Measurements from ENCODE around the gene PCK1. TPM values are rescaled to one million over a fixed set of nuclear protein-coding genes. Genes with fewer than 3 reads are reported as not detected.

PCK1 gene
- total and polyA plus RNA-seq, 4 donors: 8.9 to 532 (median 314) TPM

DNA sequence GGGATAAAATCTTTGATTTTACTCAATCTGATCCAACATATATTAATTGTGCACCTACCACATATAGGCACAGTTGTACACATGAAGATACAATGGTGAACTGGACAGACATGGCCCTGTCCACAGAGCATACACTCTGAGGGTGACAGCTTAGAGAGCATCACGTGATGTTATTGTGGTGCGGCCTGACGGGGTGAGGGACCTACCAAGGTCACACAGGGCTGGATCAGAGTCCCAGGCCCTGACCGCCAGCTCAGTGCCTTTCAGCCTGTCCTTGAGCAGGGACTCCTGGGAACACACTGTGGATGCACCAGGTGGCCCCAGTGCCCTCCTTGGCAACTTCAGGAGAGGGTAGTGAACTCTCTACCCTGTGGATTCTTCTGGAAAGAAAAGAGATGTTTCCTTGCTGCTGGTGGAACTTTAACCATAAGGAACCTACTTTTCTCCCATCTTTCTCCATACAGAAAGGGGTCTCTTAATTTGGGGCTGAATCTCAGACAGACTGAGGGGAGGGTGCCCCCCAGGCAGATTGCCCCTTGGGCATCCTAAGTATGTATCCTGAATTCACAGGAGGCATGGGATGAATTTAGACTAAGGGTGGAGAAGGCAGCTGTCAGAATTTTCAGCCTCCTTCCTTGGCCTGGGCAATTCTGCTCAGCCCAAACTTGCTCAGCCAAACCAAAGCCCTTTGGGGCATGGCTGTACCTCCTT is 26.5 kb downstream of the PCK1 start:
- H3K9me3 ChIP-seq (ENCODE audit: control insufficient read depth in 4 of 4, low read length in 3 of 4): no peaks in the 10 kb centered on the region

More for the DNA sequence above, 26.5 kb downstream of the PCK1 start:
- TF ChIP-seq REST (IDR thresholded peaks at IDR 0.05) (peak; percentile 55), FOXA2 (IDR thresholded peaks at IDR 0.05) (peak; percentile 77), SP1 (IDR thresholded peaks at IDR 0.05) (peak; percentile 98), FOXA1 (IDR thresholded peaks at IDR 0.05) (peak; percentile 93), RAD21 (IDR thresholded peaks at IDR 0.05) (peak; percentile 47 to 58), HNF4G (IDR thresholded peaks at IDR 0.05) (peak; percentile 88), EGR1 (IDR thresholded peaks at IDR 0.05; ENCODE audit: low read depth in 2 of 2) (peak in 1 of 2 donors; percentile 80), RXRA (IDR thresholded peaks at IDR 0.05) (peak; percentile 100), HNF4A (conservative IDR thresholded peaks at IDR 0.05) (peak; percentile 97 to 99), TAF1 (conservative IDR thresholded peaks at IDR 0.05) (no peak), JUND (IDR thresholded peaks at IDR 0.05) (peak; percentile 71 to 88), GABPA (IDR thresholded peaks at IDR 0.05 in 1 of 2, conservative IDR thresholded peaks at IDR 0.05 in 1 of 2) (peak in 1 of 2 donors; percentile 35), YY1 (IDR thresholded peaks at IDR 0.05) (peak; percentile 69), ATF3 (IDR thresholded peaks at IDR 0.05) (no peak), NR2F2 (IDR thresholded peaks at IDR 0.05) (peak; percentile 88)
- TF ChIP-seq, protein P1, sequence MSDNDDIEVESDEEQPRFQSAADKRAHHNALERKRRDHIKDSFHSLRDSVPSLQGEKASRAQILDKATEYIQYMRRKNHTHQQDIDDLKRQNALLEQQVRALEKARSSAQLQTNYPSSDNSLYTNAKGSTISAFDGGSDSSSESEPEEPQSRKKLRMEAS (IDR thresholded peaks at IDR 0.05): peak; percentile 93
- TF ChIP-seq, protein P2, sequence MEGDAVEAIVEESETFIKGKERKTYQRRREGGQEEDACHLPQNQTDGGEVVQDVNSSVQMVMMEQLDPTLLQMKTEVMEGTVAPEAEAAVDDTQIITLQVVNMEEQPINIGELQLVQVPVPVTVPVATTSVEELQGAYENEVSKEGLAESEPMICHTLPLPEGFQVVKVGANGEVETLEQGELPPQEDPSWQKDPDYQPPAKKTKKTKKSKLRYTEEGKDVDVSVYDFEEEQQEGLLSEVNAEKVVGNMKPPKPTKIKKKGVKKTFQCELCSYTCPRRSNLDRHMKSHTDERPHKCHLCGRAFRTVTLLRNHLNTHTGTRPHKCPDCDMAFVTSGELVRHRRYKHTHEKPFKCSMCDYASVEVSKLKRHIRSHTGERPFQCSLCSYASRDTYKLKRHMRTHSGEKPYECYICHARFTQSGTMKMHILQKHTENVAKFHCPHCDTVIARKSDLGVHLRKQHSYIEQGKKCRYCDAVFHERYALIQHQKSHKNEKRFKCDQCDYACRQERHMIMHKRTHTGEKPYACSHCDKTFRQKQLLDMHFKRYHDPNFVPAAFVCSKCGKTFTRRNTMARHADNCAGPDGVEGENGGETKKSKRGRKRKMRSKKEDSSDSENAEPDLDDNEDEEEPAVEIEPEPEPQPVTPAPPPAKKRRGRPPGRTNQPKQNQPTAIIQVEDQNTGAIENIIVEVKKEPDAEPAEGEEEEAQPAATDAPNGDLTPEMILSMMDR (IDR thresholded peaks at IDR 0.05; ENCODE audit: low read depth, low read length, missing input control): no peak
- TF ChIP-seq, protein P3, sequence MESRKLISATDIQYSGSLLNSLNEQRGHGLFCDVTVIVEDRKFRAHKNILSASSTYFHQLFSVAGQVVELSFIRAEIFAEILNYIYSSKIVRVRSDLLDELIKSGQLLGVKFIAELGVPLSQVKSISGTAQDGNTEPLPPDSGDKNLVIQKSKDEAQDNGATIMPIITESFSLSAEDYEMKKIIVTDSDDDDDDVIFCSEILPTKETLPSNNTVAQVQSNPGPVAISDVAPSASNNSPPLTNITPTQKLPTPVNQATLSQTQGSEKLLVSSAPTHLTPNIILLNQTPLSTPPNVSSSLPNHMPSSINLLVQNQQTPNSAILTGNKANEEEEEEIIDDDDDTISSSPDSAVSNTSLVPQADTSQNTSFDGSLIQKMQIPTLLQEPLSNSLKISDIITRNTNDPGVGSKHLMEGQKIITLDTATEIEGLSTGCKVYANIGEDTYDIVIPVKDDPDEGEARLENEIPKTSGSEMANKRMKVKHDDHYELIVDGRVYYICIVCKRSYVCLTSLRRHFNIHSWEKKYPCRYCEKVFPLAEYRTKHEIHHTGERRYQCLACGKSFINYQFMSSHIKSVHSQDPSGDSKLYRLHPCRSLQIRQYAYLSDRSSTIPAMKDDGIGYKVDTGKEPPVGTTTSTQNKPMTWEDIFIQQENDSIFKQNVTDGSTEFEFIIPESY (IDR thresholded peaks at IDR 0.05): peak; percentile 89
- Histone ChIP-seq H3K36me3 (ENCODE audit: control insufficient read depth in 4 of 4, insufficient read depth in 3 of 4, low read depth in 1 of 4, low read length in 3 of 4) (no peaks in the 10 kb centered on the region), H3K4me3 (ENCODE audit: low read depth in 1 of 3, low read length in 3 of 3) (no peak overlapping the region), H3K4me1 (ENCODE audit: control insufficient read depth in 4 of 4, insufficient read depth in 4 of 4, low read length in 3 of 4) (peaks cover 25 to 63% (median 43%) of the 10 kb centered on the region in 4 donors), H3K27ac (ENCODE audit: low read depth in 1 of 2, low read length in 2 of 2) (peak overlapping the region; percentile 72 to 79), H3K9ac (ENCODE audit: low read depth in 1 of 2, low read length in 2 of 2) (peak overlapping the region in 1 of 2 donors; percentile 23), H3K27me3 (ENCODE audit: control insufficient read depth in 4 of 4, insufficient read depth in 4 of 4, low read length in 3 of 4) (no peaks in the 10 kb centered on the region)
- 36% methylated on average over 4 of the region's 4 CpGs for WGBS
- DNase-seq (ENCODE audit: low spot score): no peak
